Body of pancreas (tissue), 4 donors: ENCODE data around the gene BACH2. TPM values are rescaled to one million over a fixed set of nuclear protein-coding genes. Genes with fewer than 3 reads are reported as not detected.
"Not testable (repeated sequence)": the region's sequence is repeated elsewhere in the genome, so short reads cannot be mapped to it uniquely, and the experiment has no call there.

Experiments
- ATAC-seq: fragments of 150-250 bp; one replicate; pipeline ENCODE4 v1.9.1; 2016
- DNase-seq, 4 donors: peaks; one replicate each; pipeline ENCODE4 v3.0.0-alpha.2; 2019
- H3K27ac ChIP-seq, 4 donors: fragments of 200-600 bp; sonication (generic); 1 replicate in 3 of 4; 2 replicates in 1 of 4; pipeline versions ENCODE4 v1.5.1 to v1.6.1; 2016 to 2019; ENCODE audit warnings: mild to moderate bottlenecking in 1 of 4, mixed read lengths in 1 of 4, moderate library complexity in 1 of 4
- H3K27me3 ChIP-seq, 2 donors: fragments of 200-600 bp; sonication (generic); one replicate each; pipeline ENCODE4 v1.6.0; 2016; ENCODE audit warnings: mild to moderate bottlenecking in 1 of 2
- H3K36me3 ChIP-seq, 2 donors: fragments of 200-600 bp; sonication (generic); replicated peaks in 1 of 2; 2 replicates each; pipeline ENCODE4 v1.5.1; 2016; ENCODE audit warnings: low read depth in 2 of 2; ENCODE audit not compliant: insufficient read depth in 1 of 2
- H3K4me1 ChIP-seq: fragments of 200-600 bp; sonication (generic); one replicate; pipeline ENCODE4 v1.6.0; 2016
- H3K4me3 ChIP-seq, 2 donors: fragments of 200-600 bp; sonication (generic); 1 replicate in 1 of 2; 2 replicates in 1 of 2; pipeline ENCODE4 v1.5.1; 2016 to 2019
- H3K9me3 ChIP-seq, 3 donors: fragments of 200-600 bp; sonication (generic); 1 replicate in 2 of 3; 2 replicates in 1 of 3; pipeline ENCODE4 v1.5.1; 2016
- POLR2A ChIP-seq, 3 donors: fragments of 450-650 bp; IDR thresholded peaks; one replicate each; pipeline ENCODE4 v1.6.1; 2016; ENCODE audit warnings: antibody characterized with exemption in 3 of 3, mild to moderate bottlenecking in 2 of 3
- WGBS, 2 donors: methylation state at CpG; one replicate each; pipeline ENCODE4 v1.1.5; 2017; 5-methylcytosine and 5-hydroxymethylcytosine counted together
- intact Hi-C: fragments of 100-400 bp; cut with DNase I; formaldehyde crosslinking; loops from one replicate; pipeline ENCODE4 v1.15.1; 2023
- total RNA-seq, 2 donors: library from RNA; depleted of rRNA; stranded (reverse); fragments of >200 nt; gene quantifications; one replicate each; pipeline ENCODE4 v1.1.0, GENCODE V29; 2016
- TF ChIP-seq, protein P1 (sequence below), 7 experiments: fragments of 450-650 bp in 4 of 7; fragments of 200-600 bp in 3 of 7; sonication (generic) in 3 of 7; IDR thresholded peaks; one replicate each; pipeline ENCODE4 v1.5.1; 2016 to 2019; ENCODE audit warnings: antibody characterized with exemption in 7 of 7

The BACH2 gene
- total RNA-seq, 2 donors from 2014 or later, result 2.1 to 3.3 TPM

DNA sequence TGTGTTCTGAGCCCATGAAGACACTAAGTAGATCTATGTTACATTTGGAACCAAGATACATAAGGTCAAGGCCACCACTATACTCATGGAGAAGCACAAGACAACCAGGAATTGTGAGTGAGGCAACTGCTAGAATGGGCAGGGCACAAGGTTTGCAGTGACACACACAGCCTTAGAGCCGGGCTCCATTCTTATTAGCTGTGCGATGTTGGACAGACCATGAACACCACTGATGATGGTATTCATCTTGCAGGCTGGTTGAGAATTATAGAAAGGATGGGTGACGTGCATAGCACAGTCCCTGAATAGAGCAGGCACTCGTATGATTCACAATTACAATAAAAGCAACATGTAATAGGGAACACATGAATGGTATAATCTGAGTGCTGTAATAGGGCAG, 229.9 kb downstream of the BACH2 start:
- H3K4me3 ChIP-seq, result no peak overlapping the region
- 92 to 97% methylated on average over 4 of the region's 4 CpGs for WGBS, 2 donors
- no peaks in the 10 kb centered on the region for H3K9me3 ChIP-seq
- ATAC-seq (no peak), DNase-seq (no peak)
- TF ChIP-seq POLR2A (IDR thresholded peaks at IDR 0.05), result no peak
- TF ChIP-seq, protein P1, sequence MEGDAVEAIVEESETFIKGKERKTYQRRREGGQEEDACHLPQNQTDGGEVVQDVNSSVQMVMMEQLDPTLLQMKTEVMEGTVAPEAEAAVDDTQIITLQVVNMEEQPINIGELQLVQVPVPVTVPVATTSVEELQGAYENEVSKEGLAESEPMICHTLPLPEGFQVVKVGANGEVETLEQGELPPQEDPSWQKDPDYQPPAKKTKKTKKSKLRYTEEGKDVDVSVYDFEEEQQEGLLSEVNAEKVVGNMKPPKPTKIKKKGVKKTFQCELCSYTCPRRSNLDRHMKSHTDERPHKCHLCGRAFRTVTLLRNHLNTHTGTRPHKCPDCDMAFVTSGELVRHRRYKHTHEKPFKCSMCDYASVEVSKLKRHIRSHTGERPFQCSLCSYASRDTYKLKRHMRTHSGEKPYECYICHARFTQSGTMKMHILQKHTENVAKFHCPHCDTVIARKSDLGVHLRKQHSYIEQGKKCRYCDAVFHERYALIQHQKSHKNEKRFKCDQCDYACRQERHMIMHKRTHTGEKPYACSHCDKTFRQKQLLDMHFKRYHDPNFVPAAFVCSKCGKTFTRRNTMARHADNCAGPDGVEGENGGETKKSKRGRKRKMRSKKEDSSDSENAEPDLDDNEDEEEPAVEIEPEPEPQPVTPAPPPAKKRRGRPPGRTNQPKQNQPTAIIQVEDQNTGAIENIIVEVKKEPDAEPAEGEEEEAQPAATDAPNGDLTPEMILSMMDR (IDR thresholded peaks at IDR 0.05), result no peak
- H3K27me3 ChIP-seq, result no peaks in the 10 kb centered on the region
- no peaks in the 10 kb centered on the region for H3K4me1 ChIP-seq
- intact Hi-C loops, result no loop called here
- H3K36me3 ChIP-seq, result no peaks in the 10 kb centered on the region
- H3K27ac ChIP-seq, result no peak overlapping the region

DNA sequence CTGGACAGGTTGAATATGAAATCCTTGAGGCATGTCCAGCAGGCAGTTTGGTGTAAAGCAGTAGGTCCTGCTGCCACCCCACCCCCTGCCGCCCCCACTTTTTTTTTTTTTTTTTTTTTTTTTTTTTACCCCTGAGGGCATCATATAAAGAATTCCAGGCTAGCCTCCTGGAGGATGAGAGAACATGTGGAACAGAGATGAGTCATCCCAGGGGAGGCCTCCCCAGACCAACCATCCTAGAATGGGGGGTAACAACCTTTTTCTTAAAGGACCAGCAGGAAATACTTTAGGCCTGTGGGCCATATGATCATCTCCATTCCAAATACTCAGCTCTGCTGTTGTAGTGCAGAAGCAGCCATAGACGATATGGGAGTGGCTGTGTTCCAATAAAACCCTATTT, 231.5 kb downstream of the BACH2 start:
- intact Hi-C loops, result no loop called here
- WGBS, 2 donors, result 63 to 91% methylated on average over 2 of the region's 2 CpGs
- no peak for ATAC-seq

DNA sequence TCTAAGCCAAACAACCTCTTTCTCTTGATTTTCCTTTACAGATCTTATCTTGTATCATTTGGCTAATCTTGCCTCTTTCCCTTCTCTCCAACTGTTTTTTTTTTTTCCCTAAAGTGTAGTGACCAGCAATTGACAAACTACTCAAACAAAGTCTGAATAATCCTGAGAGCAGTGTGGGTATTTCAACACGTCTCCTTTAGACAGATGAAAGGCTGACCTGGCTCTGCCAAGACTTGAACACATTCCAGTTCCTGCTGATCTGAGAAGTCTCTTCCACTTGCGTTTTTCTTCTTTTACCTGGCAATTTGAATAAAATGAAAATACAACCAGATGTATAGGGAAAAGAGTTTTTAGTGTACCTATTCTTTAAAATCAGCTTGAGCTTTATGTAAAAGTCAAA, 234.0 kb downstream of the BACH2 start:
- 27 to 31% methylated on average over 2 of the region's 2 CpGs for WGBS, 2 donors
- Histone ChIP-seq H3K4me3 (no peak overlapping the region), H3K9me3 (no peaks in the 10 kb centered on the region), H3K27ac (no peak overlapping the region), H3K27me3 (no peaks in the 10 kb centered on the region), H3K4me1 (no peaks in the 10 kb centered on the region), H3K36me3 (no peaks in the 10 kb centered on the region)
- ATAC-seq, result no peak
- no peak for TF ChIP-seq POLR2A (IDR thresholded peaks at IDR 0.05)
- TF ChIP-seq, protein P1 (IDR thresholded peaks at IDR 0.05), result no peak
- intact Hi-C loops, result no loop called here
- no peak for DNase-seq

More for the DNA sequence above, 231.5 kb downstream of the BACH2 start:
- no peak overlapping the region for H3K27ac ChIP-seq
- no peaks in the 10 kb centered on the region for H3K36me3 ChIP-seq
- no peaks in the 10 kb centered on the region for H3K27me3 ChIP-seq
- H3K9me3 ChIP-seq, result no peaks in the 10 kb centered on the region
- DNase-seq, result no peak
- TF ChIP-seq, protein P1 (IDR thresholded peaks at IDR 0.05), result no peak
- TF ChIP-seq POLR2A (IDR thresholded peaks at IDR 0.05), result no peak
- no peak overlapping the region for H3K4me3 ChIP-seq
- H3K4me1 ChIP-seq, result no peaks in the 10 kb centered on the region

DNA sequence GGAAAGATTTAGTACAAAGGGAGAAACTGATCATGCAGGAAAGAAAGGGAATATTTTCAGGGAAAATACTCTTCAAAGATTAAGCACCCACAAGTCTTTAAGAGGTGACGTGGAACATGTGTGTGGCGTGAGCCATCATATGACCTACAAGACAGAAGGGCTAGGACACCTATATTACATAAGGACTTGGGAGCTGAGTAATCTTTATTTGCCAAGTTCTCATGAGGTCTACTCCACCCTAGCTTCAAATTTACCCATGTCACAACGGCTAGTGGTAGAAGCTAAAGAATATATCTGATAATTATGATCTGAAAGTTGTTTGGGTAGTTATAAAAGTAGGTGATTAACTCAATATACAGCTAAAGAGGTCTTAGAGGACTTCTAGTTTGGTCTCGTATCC, 234.6 kb downstream of the BACH2 start:
- DNase-seq, result no peak
- intact Hi-C loops, result no loop called here

DNA sequence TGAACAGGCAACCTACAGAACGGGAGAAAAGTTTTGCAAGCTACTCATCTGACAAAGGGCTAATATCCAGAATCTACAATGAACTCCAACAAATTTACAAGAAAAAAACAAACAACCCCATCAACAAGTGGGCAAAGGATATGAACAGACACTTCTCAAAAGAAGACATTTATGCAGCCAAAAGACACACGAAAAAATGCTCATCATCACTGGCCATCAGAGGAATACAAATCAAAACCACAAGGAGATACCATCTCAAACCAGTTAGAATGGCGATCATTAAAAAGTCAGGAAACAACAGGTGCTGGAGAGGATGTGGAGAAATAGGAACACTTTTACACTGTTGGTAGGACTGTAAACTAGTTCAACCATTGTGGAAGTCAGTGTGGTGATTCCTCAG, 237.5 kb downstream of the BACH2 start:
- H3K4me3 ChIP-seq, H3K36me3 ChIP-seq, H3K27me3 ChIP-seq, DNase-seq, intact Hi-C loops, H3K27ac ChIP-seq, ATAC-seq, H3K9me3 ChIP-seq, H3K4me1 ChIP-seq: not testable (repeated sequence)
- 71 to 75% methylated on average over 3 of the region's 3 CpGs for WGBS, 2 donors

More for the DNA sequence above, 234.6 kb downstream of the BACH2 start:
- H3K9me3 ChIP-seq, result no peaks in the 10 kb centered on the region
- 77 to 78% methylated on average over 4 of the region's 4 CpGs for WGBS, 2 donors
- H3K27me3 ChIP-seq, result no peaks in the 10 kb centered on the region
- no peaks in the 10 kb centered on the region for H3K4me1 ChIP-seq
- H3K27ac ChIP-seq, result no peak overlapping the region
- no peak for TF ChIP-seq POLR2A (IDR thresholded peaks at IDR 0.05)
- TF ChIP-seq, protein P1 (IDR thresholded peaks at IDR 0.05), result no peak
- H3K4me3 ChIP-seq, result no peak overlapping the region
- no peak for ATAC-seq
- H3K36me3 ChIP-seq, result no peaks in the 10 kb centered on the region

DNA sequence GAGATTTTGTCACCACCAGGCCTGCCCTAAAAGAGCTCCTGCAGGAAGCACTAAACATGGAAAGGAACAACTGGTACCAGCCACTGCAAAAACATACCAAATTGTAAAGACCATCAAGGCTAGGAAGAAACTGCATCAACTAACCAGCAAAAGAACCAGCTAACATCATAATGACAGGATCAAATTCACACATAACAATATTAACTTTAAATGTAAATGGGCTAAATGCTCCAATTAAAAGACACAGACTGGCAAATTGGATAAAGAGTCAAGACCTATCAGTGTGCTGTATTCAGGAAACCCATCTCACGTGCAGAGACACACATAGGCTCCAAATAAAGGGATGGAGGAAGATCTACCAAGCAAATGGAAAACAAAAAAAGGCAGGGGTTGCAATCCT, 240.7 kb downstream of the BACH2 start:
- H3K4me1 ChIP-seq, DNase-seq, H3K27me3 ChIP-seq, H3K36me3 ChIP-seq, H3K27ac ChIP-seq, intact Hi-C loops, H3K4me3 ChIP-seq, ATAC-seq: not testable (repeated sequence)
- H3K9me3 ChIP-seq, result peaks cover 0 to 16% (median 0%) of the 10 kb centered on the region in 3 donors
- 60 to 89% methylated on average over 1 of the region's 1 CpG for WGBS, 2 donors

DNA sequence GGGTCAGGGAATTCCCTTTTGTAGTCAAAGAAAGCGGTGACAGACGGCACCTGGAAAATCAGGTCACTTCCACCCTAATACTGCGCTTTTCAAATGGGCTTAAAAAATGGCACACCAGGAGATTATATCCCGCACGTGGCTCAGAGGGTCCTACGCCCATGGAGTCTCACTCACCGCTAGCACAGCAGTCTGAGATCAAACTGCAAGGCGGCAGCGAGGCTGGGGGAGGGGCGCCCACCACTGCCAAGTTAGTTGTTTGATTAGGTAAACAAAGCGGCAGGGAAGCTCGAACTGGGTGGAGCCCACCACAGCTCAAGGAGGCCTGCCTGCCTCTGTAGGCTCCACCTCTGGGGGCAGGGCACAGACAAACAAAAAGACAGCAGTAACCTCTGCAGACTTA, 242.4 kb downstream of the BACH2 start:
- H3K4me1 ChIP-seq, ATAC-seq, intact Hi-C loops, DNase-seq, H3K36me3 ChIP-seq, H3K4me3 ChIP-seq, H3K27me3 ChIP-seq, H3K27ac ChIP-seq: not testable (repeated sequence)
- WGBS, 2 donors, result 92 to 93% methylated on average over 12 of the region's 12 CpGs
- peaks cover 0 to 16% (median 0%) of the 10 kb centered on the region in 3 donors for H3K9me3 ChIP-seq
